ENCODE data around the gene SLC2A9. TPM values are rescaled to one million over a fixed set of nuclear protein-coding genes. Genes with fewer than 3 reads are reported as not detected.

The SLC2A9 gene
- total and polyA plus RNA-seq, 2 of the 13 experiments (the other 11 are each of a cell fraction or from before 2014, with no cell fraction given), result 36.2 to 42.3 TPM

- no peak for TF ChIP-seq DR1 (CRISPR knock-in tag; IDR thresholded peaks at IDR 0.05)
- no peak for TF ChIP-seq TRIM22 (IDR thresholded peaks at IDR 0.05)
- no peak for TF ChIP-seq NR0B2 (CRISPR knock-in tag; IDR thresholded peaks at IDR 0.05)
- no peak for TF ChIP-seq ZNF30 (CRISPR knock-in tag; IDR thresholded peaks at IDR 0.05)
- TF ChIP-seq ZC3H13 (CRISPR knock-in tag; IDR thresholded peaks at IDR 0.05), result no peak
- no peak for TF ChIP-seq ZNF564 (CRISPR knock-in tag; IDR thresholded peaks at IDR 0.05)
- TF ChIP-seq RBM22 (optimal IDR thresholded peaks at IDR 0.05; ENCODE audit: low read length), result no peak
- no peak for TF ChIP-seq KDM3A (CRISPR knock-in tag; IDR thresholded peaks at IDR 0.05; ENCODE audit: low read depth)
- TF ChIP-seq MTA3 (CRISPR knock-in tag; IDR thresholded peaks at IDR 0.05), result no peak
- no peak for TF ChIP-seq ZMYM3 (CRISPR knock-in tag; IDR thresholded peaks at IDR 0.05)
- TF ChIP-seq SP4 (CRISPR knock-in tag; IDR thresholded peaks at IDR 0.05), result no peak
- TF ChIP-seq MTA1 (CRISPR knock-in tag; IDR thresholded peaks at IDR 0.05; ENCODE audit: borderline replicate concordance), result no peak
- TF ChIP-seq ZNF703 (CRISPR knock-in tag; IDR thresholded peaks at IDR 0.05; ENCODE audit: borderline replicate concordance), result no peak
- TF ChIP-seq ZNF724P (CRISPR knock-in tag; IDR thresholded peaks at IDR 0.05; ENCODE audit: borderline replicate concordance), result no peak
- TF ChIP-seq FOSL2 (CRISPR knock-in tag; IDR thresholded peaks at IDR 0.05), result peak; percentile 38; the same call in 1 of the 2 replicates
- TF ChIP-seq ZNF629 (CRISPR knock-in tag; conservative IDR thresholded peaks at IDR 0.05), result peak; percentile 39; the same call in 1 of the 2 replicates
- peak; percentile 88; the same call in 1 of the 2 replicates for TF ChIP-seq ZMYM2 (CRISPR knock-in tag; IDR thresholded peaks at IDR 0.05)
- TF ChIP-seq ERF (CRISPR knock-in tag; IDR thresholded peaks at IDR 0.05), result no peak
- no peak for TF ChIP-seq ZBTB25 (CRISPR knock-in tag; IDR thresholded peaks at IDR 0.05)
- no peak for TF ChIP-seq ZNF547 (CRISPR knock-in tag; IDR thresholded peaks at IDR 0.05)
These were observed 98.0 kb downstream of the SLC2A9 start (continued) for GRCh38 chr4:9923195-9923812.

Data from HepG2 (cell line).